Measurements from ENCODE around the gene NATD1.
"Not testable (repeated sequence)": the region's sequence is repeated elsewhere in the genome, so short reads cannot be mapped to it uniquely, and the experiment has no call there.

The NATD1 gene

GRCh38 chr17:21193031-21193430 is 60.2 kb downstream of the NATD1 start:
- WGBS (ENCODE audit: insufficient coverage), result 100% methylated on average over 5 of the region's 5 CpGs
- Histone ChIP-seq H3K9me3 (ENCODE audit: control extremely low read depth in 1 of 5, control insufficient read depth in 4 of 5, insufficient read depth in 2 of 5, low read depth in 1 of 5, low read length in 4 of 5) (no peaks in the 10 kb centered on the region), H3K4me1 (ENCODE audit: control extremely low read depth in 1 of 4, control insufficient read depth in 4 of 4, insufficient read depth in 4 of 4, low read length in 3 of 4) (no peaks in the 10 kb centered on the region), H3K4me3 (ENCODE audit: control insufficient read depth in 1 of 7, extremely low read depth in 1 of 7, insufficient read depth in 4 of 7, low read depth in 2 of 7, low read length in 6 of 7) (no peak overlapping the region), H3K27ac (ENCODE audit: insufficient read depth in 1 of 2, low read depth in 1 of 2, low read length in 2 of 2, poor library complexity in 1 of 2, severe bottlenecking in 2 of 2) (no peak overlapping the region), H3K27me3 (replicated peaks in 2 of 5; ENCODE audit: control insufficient read depth in 4 of 5, insufficient read depth in 5 of 5, low read length in 4 of 5) (no peaks in the 10 kb centered on the region), H3K36me3 (ENCODE audit: control insufficient read depth in 4 of 4, insufficient read depth in 4 of 4, low read length in 3 of 4) (peaks cover 2 to 66% (median 46%) of the 10 kb centered on the region in 4 experiments)
- ChIA-PET POLR2A (no interaction called here), CTCF (no interaction called here)
- DNase-seq, result no peak

GRCh38 chr17:21192414-21192813 is 60.8 kb downstream of the NATD1 start:
- DNase-seq; H3K4me3 ChIP-seq (ENCODE audit: control insufficient read depth in 1 of 7, extremely low read depth in 1 of 7, insufficient read depth in 4 of 7, low read depth in 2 of 7, low read length in 6 of 7); H3K27me3 ChIP-seq (replicated peaks in 2 of 5; ENCODE audit: control insufficient read depth in 4 of 5, insufficient read depth in 5 of 5, low read length in 4 of 5); POLR2A ChIA-PET; H3K4me1 ChIP-seq (ENCODE audit: control extremely low read depth in 1 of 4, control insufficient read depth in 4 of 4, insufficient read depth in 4 of 4, low read length in 3 of 4); H3K9me3 ChIP-seq (ENCODE audit: control extremely low read depth in 1 of 5, control insufficient read depth in 4 of 5, insufficient read depth in 2 of 5, low read depth in 1 of 5, low read length in 4 of 5); H3K27ac ChIP-seq (ENCODE audit: insufficient read depth in 1 of 2, low read depth in 1 of 2, low read length in 2 of 2, poor library complexity in 1 of 2, severe bottlenecking in 2 of 2): not testable (repeated sequence)
- 97% methylated on average over 7 of the region's 7 CpGs for WGBS (ENCODE audit: insufficient coverage)
- CTCF ChIA-PET, result interaction anchor here (2.0 kb wide), 1 partner anchor 13 kb away, joined by 4 read pairs; no protein-coding TSS in a partner anchor
- peaks cover 0 to 59% (median 42%) of the 10 kb centered on the region in 4 experiments for H3K36me3 ChIP-seq (ENCODE audit: control insufficient read depth in 4 of 4, insufficient read depth in 4 of 4, low read length in 3 of 4)

GRCh38 chr17:21191698-21192097 is 61.5 kb downstream of the NATD1 start:
- CTCF ChIA-PET, result interaction anchor here (1.3 to 2.0 kb wide), 2 partner anchors 13 to 62 kb away, joined by 3 to 4 read pairs; no protein-coding TSS in a partner anchor
- no peak overlapping the region for H3K27ac ChIP-seq (ENCODE audit: insufficient read depth in 1 of 2, low read depth in 1 of 2, low read length in 2 of 2, poor library complexity in 1 of 2, severe bottlenecking in 2 of 2)
- no peaks in the 10 kb centered on the region for H3K27me3 ChIP-seq (replicated peaks in 2 of 5; ENCODE audit: control insufficient read depth in 4 of 5, insufficient read depth in 5 of 5, low read length in 4 of 5)
- peaks cover 0 to 54% (median 37%) of the 10 kb centered on the region in 4 experiments for H3K36me3 ChIP-seq (ENCODE audit: control insufficient read depth in 4 of 4, insufficient read depth in 4 of 4, low read length in 3 of 4)
- POLR2A ChIA-PET, result no interaction called here
- no peaks in the 10 kb centered on the region for H3K4me1 ChIP-seq (ENCODE audit: control extremely low read depth in 1 of 4, control insufficient read depth in 4 of 4, insufficient read depth in 4 of 4, low read length in 3 of 4)
- no peaks in the 10 kb centered on the region for H3K9me3 ChIP-seq (ENCODE audit: control extremely low read depth in 1 of 5, control insufficient read depth in 4 of 5, insufficient read depth in 2 of 5, low read depth in 1 of 5, low read length in 4 of 5)
- DNase-seq, result no peak
- H3K4me3 ChIP-seq (ENCODE audit: control insufficient read depth in 1 of 7, extremely low read depth in 1 of 7, insufficient read depth in 4 of 7, low read depth in 2 of 7, low read length in 6 of 7), result no peak overlapping the region
- WGBS (ENCODE audit: insufficient coverage), result 100% methylated on average over 1 of the region's 2 CpGs

- peaks cover 3 to 51% (median 38%) of the 10 kb centered on the region in 4 experiments for H3K36me3 ChIP-seq (ENCODE audit: control insufficient read depth in 4 of 4, insufficient read depth in 4 of 4, low read length in 3 of 4)
- H3K27ac ChIP-seq (ENCODE audit: insufficient read depth in 1 of 2, low read depth in 1 of 2, low read length in 2 of 2, poor library complexity in 1 of 2, severe bottlenecking in 2 of 2), result no peak overlapping the region
- POLR2A ChIA-PET, result interaction anchor here (0.7 kb wide), 1 partner anchor 18 kb away, joined by 5 read pairs; no protein-coding TSS in a partner anchor
- H3K27me3 ChIP-seq (replicated peaks in 2 of 5; ENCODE audit: control insufficient read depth in 4 of 5, insufficient read depth in 5 of 5, low read length in 4 of 5), result no peaks in the 10 kb centered on the region
- CTCF ChIA-PET, result interaction anchor here (0.9 to 1.4 kb wide), 8 partner anchors 15 to 72 kb away, joined by 3 to 4 read pairs (median 3); no protein-coding TSS in a partner anchor
- 100% methylated on average over 6 of the region's 6 CpGs for WGBS (ENCODE audit: insufficient coverage)
- no peak overlapping the region for H3K4me3 ChIP-seq (ENCODE audit: control insufficient read depth in 1 of 7, extremely low read depth in 1 of 7, insufficient read depth in 4 of 7, low read depth in 2 of 7, low read length in 6 of 7)
- DNase-seq, result no peak
- H3K9me3 ChIP-seq (ENCODE audit: control extremely low read depth in 1 of 5, control insufficient read depth in 4 of 5, insufficient read depth in 2 of 5, low read depth in 1 of 5, low read length in 4 of 5), result no peaks in the 10 kb centered on the region
- H3K4me1 ChIP-seq (ENCODE audit: control extremely low read depth in 1 of 4, control insufficient read depth in 4 of 4, insufficient read depth in 4 of 4, low read length in 3 of 4), result peaks cover 0 to 7% (median 3%) of the 10 kb centered on the region in 4 experiments
Observed at GRCh38 chr17:21190078-21190477, 63.1 kb downstream of the NATD1 start.

- ChIA-PET POLR2A (no interaction called here), CTCF (interaction anchor here (0.9 to 1.3 kb wide), 5 partner anchors 12 to 62 kb away, joined by 3 to 4 read pairs (median 3); no protein-coding TSS in a partner anchor)
- Histone ChIP-seq H3K36me3 (ENCODE audit: control insufficient read depth in 4 of 4, insufficient read depth in 4 of 4, low read length in 3 of 4) (peaks cover 9 to 56% (median 43%) of the 10 kb centered on the region in 4 experiments), H3K27me3 (replicated peaks in 2 of 5; ENCODE audit: control insufficient read depth in 4 of 5, insufficient read depth in 5 of 5, low read length in 4 of 5) (no peaks in the 10 kb centered on the region), H3K27ac (ENCODE audit: insufficient read depth in 1 of 2, low read depth in 1 of 2, low read length in 2 of 2, poor library complexity in 1 of 2, severe bottlenecking in 2 of 2) (no peak overlapping the region), H3K4me1 (ENCODE audit: control extremely low read depth in 1 of 4, control insufficient read depth in 4 of 4, insufficient read depth in 4 of 4, low read length in 3 of 4) (peaks cover 0 to 7% (median 3%) of the 10 kb centered on the region in 4 experiments), H3K4me3 (ENCODE audit: control insufficient read depth in 1 of 7, extremely low read depth in 1 of 7, insufficient read depth in 4 of 7, low read depth in 2 of 7, low read length in 6 of 7) (no peak overlapping the region), H3K9me3 (ENCODE audit: control extremely low read depth in 1 of 5, control insufficient read depth in 4 of 5, insufficient read depth in 2 of 5, low read depth in 1 of 5, low read length in 4 of 5) (no peaks in the 10 kb centered on the region)
- no peak for DNase-seq
- 93% methylated on average over 2 of the region's 4 CpGs for WGBS (ENCODE audit: insufficient coverage)
Observed at GRCh38 chr17:21189361-21189760, 63.8 kb downstream of the NATD1 start.

Measured in common myeloid progenitor, CD34-positive (primary cell).